BLaER1 (cell line): ENCODE data around the gene SLFNL1.

ENCODE experiments used
- H3K27ac ChIP-seq: shearing (Covaris generic); formaldehyde crosslinking; 2 replicates; pipeline ENCODE4 v1.8.1; 2022
- H3K27me3 ChIP-seq: shearing (Covaris generic); formaldehyde crosslinking; 2 replicates; pipeline ENCODE4 v1.8.1; 2022
- H3K36me3 ChIP-seq: shearing (Covaris generic); formaldehyde crosslinking; 2 replicates; pipeline ENCODE4 v1.8.1; 2022
- H3K4me1 ChIP-seq: shearing (Covaris generic); formaldehyde crosslinking; 2 replicates; pipeline ENCODE4 v1.8.1; 2022
- H3K4me2 ChIP-seq: shearing (Covaris generic); formaldehyde crosslinking; 2 replicates; pipeline ENCODE4 v1.8.1; 2022
- H3K4me3 ChIP-seq: shearing (Covaris generic); formaldehyde crosslinking; 2 replicates; pipeline ENCODE4 v1.8.1; 2022
- H3K9ac ChIP-seq: shearing (Covaris generic); formaldehyde crosslinking; 2 replicates; pipeline ENCODE4 v1.8.1; 2022
- H3K9me3 ChIP-seq: shearing (Covaris generic); formaldehyde crosslinking; 2 replicates; pipeline ENCODE4 v1.8.1; 2022
- H4K20me1 ChIP-seq: shearing (Covaris generic); formaldehyde crosslinking; 2 replicates; pipeline ENCODE4 v1.8.1; 2022
- Cebpa-rat ChIP-seq: shearing (Covaris generic); IDR thresholded peaks from 2 replicates; pipeline ENCODE4 v1.8.1; 2022

SLFNL1 gene

GRCh38 chr1:40983286-40983685 lies 38.2 kb downstream of the SLFNL1 start:
- H3K4me3 ChIP-seq = no peak overlapping the region
- H3K9me3 ChIP-seq = no peaks in the 10 kb centered on the region
- peaks cover 31% of the 10 kb centered on the region for H4K20me1 ChIP-seq
- TF ChIP-seq Cebpa-rat = no peak
- H3K9ac ChIP-seq = peak overlapping the region; percentile 99; the same call in 1 of the 2 replicates
- H3K4me1 ChIP-seq = peaks cover 75% of the 10 kb centered on the region
- no peaks in the 10 kb centered on the region for H3K27me3 ChIP-seq
- H3K27ac ChIP-seq = peak overlapping the region; percentile 84
- peaks cover 60% of the 10 kb centered on the region for H3K36me3 ChIP-seq
- H3K4me2 ChIP-seq = peak overlapping the region; percentile 96

GRCh38 chr1:40982721-40983120 lies 38.8 kb downstream of the SLFNL1 start:
- Histone ChIP-seq H3K27ac (peak overlapping the region; percentile 56), H3K9ac (0 out of 2 replicates have a peak overlapping the region, but pooled peaks have one; percentile 99), H3K27me3 (no peaks in the 10 kb centered on the region), H3K4me3 (no peak overlapping the region; the same call in 1 of the 2 replicates), H3K9me3 (no peaks in the 10 kb centered on the region), H3K4me2 (peak overlapping the region; percentile 96), H4K20me1 (peaks cover 31% of the 10 kb centered on the region), H3K4me1 (peaks cover 75% of the 10 kb centered on the region), H3K36me3 (peaks cover 54% of the 10 kb centered on the region)
- TF ChIP-seq Cebpa-rat = no peak

GRCh38 chr1:40981691-40982448 lies 39.7 kb downstream of the SLFNL1 start:
- peaks cover 31% of the 10 kb centered on the region for H4K20me1 ChIP-seq
- no peaks in the 10 kb centered on the region for H3K9me3 ChIP-seq
- H3K4me1 ChIP-seq = peaks cover 68% of the 10 kb centered on the region
- no peaks in the 10 kb centered on the region for H3K27me3 ChIP-seq
- H3K36me3 ChIP-seq = peaks cover 46% of the 10 kb centered on the region
- peak overlapping the region; percentile 99 for H3K9ac ChIP-seq
- peak overlapping the region; percentile 100 for H3K27ac ChIP-seq
- H3K4me2 ChIP-seq = peak overlapping the region; percentile 96
- H3K4me3 ChIP-seq = peak overlapping the region; percentile 93
- no peak for TF ChIP-seq Cebpa-rat

- Histone ChIP-seq H3K27me3 (no peaks in the 10 kb centered on the region), H3K4me1 (peaks cover 55% of the 10 kb centered on the region), H3K36me3 (peaks cover 33% of the 10 kb centered on the region), H3K27ac (peak overlapping the region; percentile 100), H3K9ac (peak overlapping the region; percentile 99), H3K4me2 (peak overlapping the region; percentile 96), H3K4me3 (peak overlapping the region; percentile 93), H4K20me1 (peaks cover 31% of the 10 kb centered on the region), H3K9me3 (no peaks in the 10 kb centered on the region)
- TF ChIP-seq Cebpa-rat = no peak
Measured at GRCh38 chr1:40980453-40981121, 40.9 kb downstream of the SLFNL1 start.

- Histone ChIP-seq H3K36me3 (peaks cover 29% of the 10 kb centered on the region), H3K4me2 (peak overlapping the region; percentile 96), H3K27ac (peak overlapping the region; percentile 100), H3K9ac (peak overlapping the region; percentile 99), H3K4me3 (peak overlapping the region; percentile 93), H3K4me1 (peaks cover 50% of the 10 kb centered on the region), H3K27me3 (no peaks in the 10 kb centered on the region), H4K20me1 (peaks cover 31% of the 10 kb centered on the region), H3K9me3 (no peaks in the 10 kb centered on the region)
- TF ChIP-seq Cebpa-rat = no peak
Measured at GRCh38 chr1:40980068-40980452, 41.5 kb downstream of the SLFNL1 start.

- Histone ChIP-seq H4K20me1 (peaks cover 31% of the 10 kb centered on the region), H3K4me1 (peaks cover 44% of the 10 kb centered on the region), H3K4me2 (peak within 1 kb of the TSS; percentile 96), H3K9me3 (no peaks in the 10 kb centered on the region), H3K4me3 (peak within 1 kb of the TSS; percentile 93), H3K9ac (peak within 1 kb of the TSS; percentile 99), H3K27me3 (no peaks in the 10 kb centered on the region), H3K27ac (peak within 1 kb of the TSS; percentile 100), H3K36me3 (peaks cover 25% of the 10 kb centered on the region)
- no peak for TF ChIP-seq Cebpa-rat
Measured at GRCh38 chr1:40979241-40980067, 42.1 kb downstream of the SLFNL1 start, which contains the start of gene CTPS1. Gene CTPS1 (plus strand): TSS chr1:40979696. CDS start chr1:40983291, 3,595 bp downstream.

GRCh38 chr1:40978886-40979240 lies 42.7 kb downstream of the SLFNL1 start:
- Histone ChIP-seq H3K27ac (peak overlapping the region; percentile 100), H3K36me3 (peaks cover 19% of the 10 kb centered on the region), H3K9me3 (no peaks in the 10 kb centered on the region)

GRCh38 chr1:40977716-40978115 lies 43.8 kb downstream of the SLFNL1 start:
- no peak overlapping the region for H3K27ac ChIP-seq
- peaks cover 8% of the 10 kb centered on the region; the same call in 1 of the 2 replicates for H3K36me3 ChIP-seq
- TF ChIP-seq Cebpa-rat = no peak
- no peak overlapping the region for H3K9ac ChIP-seq
- no peak overlapping the region for H3K4me3 ChIP-seq
- no peaks in the 10 kb centered on the region for H3K9me3 ChIP-seq
- H4K20me1 ChIP-seq = peaks cover 23% of the 10 kb centered on the region
- no peaks in the 10 kb centered on the region for H3K27me3 ChIP-seq
- H3K4me2 ChIP-seq = no peak overlapping the region
- H3K4me1 ChIP-seq = peaks cover 31% of the 10 kb centered on the region

More at GRCh38 chr1:40978886-40979240, 42.7 kb downstream of the SLFNL1 start:
- peak overlapping the region; percentile 93 for H3K4me3 ChIP-seq
- H3K27me3 ChIP-seq = no peaks in the 10 kb centered on the region
- no peak for TF ChIP-seq Cebpa-rat
- H3K4me2 ChIP-seq = peak overlapping the region; percentile 96
- H3K4me1 ChIP-seq = peaks cover 39% of the 10 kb centered on the region
- H3K9ac ChIP-seq = peak overlapping the region; percentile 99
- peaks cover 31% of the 10 kb centered on the region for H4K20me1 ChIP-seq

GRCh38 chr1:40976952-40977690 lies 44.4 kb downstream of the SLFNL1 start:
- Histone ChIP-seq H4K20me1 (peaks cover 17% of the 10 kb centered on the region), H3K27ac (no peak overlapping the region)

More at GRCh38 chr1:40976952-40977690, 44.4 kb downstream of the SLFNL1 start:
- Histone ChIP-seq H3K36me3 (peaks cover 3% of the 10 kb centered on the region; the same call in 1 of the 2 replicates), H3K9ac (no peak overlapping the region), H3K4me3 (no peak overlapping the region), H3K4me1 (peaks cover 25% of the 10 kb centered on the region), H3K4me2 (no peak overlapping the region), H3K27me3 (no peaks in the 10 kb centered on the region), H3K9me3 (no peaks in the 10 kb centered on the region)
- TF ChIP-seq Cebpa-rat = no peak
